Right lung (tissue), 5 donors: ENCODE data around the gene NYAP2. TPM values are rescaled to one million over a fixed set of nuclear protein-coding genes. Genes with fewer than 3 reads are reported as not detected.

ENCODE experiments used
- DNase-seq, 2 donors: peaks; one replicate each; pipeline ENCODE4 v3.0.0-alpha.2; 2013
- polyA plus RNA-seq, 5 donors: library from polyadenylated mRNA; unstranded; fragments of 120-200 nt; gene quantifications; one replicate each; pipeline versions ENCODE4 v1.2.1 to v1.2.3, GENCODE V29; 2013; ENCODE audit warnings: inconsistent platforms in 1 of 5, low replicate concordance in 1 of 5; ENCODE audit not compliant: insufficient read length in 5 of 5, insufficient read depth in 1 of 5

NYAP2 gene
- polyA plus RNA-seq, 5 donors = 0.05 to 0.25 (median 0.12) TPM

- DNase-seq = no peak
Measured at GRCh38 chr2:225620227-225620626, 220.7 kb downstream of the NYAP2 start.

GRCh38 chr2:225630824-225631533, 231.5 kb downstream of the NYAP2 start:
- no peak for DNase-seq

GRCh38 chr2:225632351-225632750, 232.8 kb downstream of the NYAP2 start:
- no peak for DNase-seq

GRCh38 chr2:225636558-225636957, 237.0 kb downstream of the NYAP2 start:
- DNase-seq = no peak

GRCh38 chr2:225637259-225637658, 237.7 kb downstream of the NYAP2 start:
- DNase-seq = peak in 1 of 2 donors; percentile 2

- no peak for DNase-seq
Measured at GRCh38 chr2:225640550-225640949, 241.0 kb downstream of the NYAP2 start.

- no peak for DNase-seq
Measured at GRCh38 chr2:225649274-225649673, 249.8 kb downstream of the NYAP2 start.

GRCh38 chr2:225650041-225650440, 250.5 kb downstream of the NYAP2 start:
- DNase-seq = no peak

GRCh38 chr2:225660262-225661131, 261.0 kb downstream of the NYAP2 start:
- DNase-seq = peak; percentile 47 to 51

GRCh38 chr2:225662101-225662500, 262.6 kb downstream of the NYAP2 start:
- DNase-seq = no peak

- DNase-seq = no peak
Measured at GRCh38 chr2:225667445-225667844, 267.9 kb downstream of the NYAP2 start.

GRCh38 chr2:225668606-225669266, 269.2 kb downstream of the NYAP2 start:
- DNase-seq = peak; percentile 37 to 60

GRCh38 chr2:225670111-225670974, 270.8 kb downstream of the NYAP2 start:
- DNase-seq = peak; percentile 43 to 51

GRCh38 chr2:225678792-225679191, 279.3 kb downstream of the NYAP2 start:
- no peak for DNase-seq

- no peak for DNase-seq
Measured at GRCh38 chr2:225683258-225683657, 283.7 kb downstream of the NYAP2 start.

- DNase-seq = no peak
Measured at GRCh38 chr2:225690153-225690552, 290.6 kb downstream of the NYAP2 start.

- no peak for DNase-seq
Measured at GRCh38 chr2:225691711-225692110, 292.2 kb downstream of the NYAP2 start.

- DNase-seq = no peak
Measured at GRCh38 chr2:225693259-225693658, 293.7 kb downstream of the NYAP2 start.

GRCh38 chr2:225694664-225695063, 295.2 kb downstream of the NYAP2 start:
- no peak for DNase-seq

GRCh38 chr2:225697936-225698335, 298.4 kb downstream of the NYAP2 start:
- DNase-seq = no peak
